K562 (cell line): Measurements from ENCODE around the gene FAM83D. TPM values are rescaled to one million over a fixed set of nuclear protein-coding genes. Genes with fewer than 3 reads are reported as not detected.

Experiments used
- CBFA2T2 ChIP-seq: fragments of 450-650 bp; conservative IDR thresholded peaks from 2 replicates; pipeline ENCODE4 v1.6.1; 2017; ENCODE audit warnings: mild to moderate bottlenecking
- COPS2 ChIP-seq: fragments of 450-650 bp; conservative IDR thresholded peaks from 2 replicates; pipeline ENCODE4 v1.6.1; 2016; ENCODE audit warnings: mild to moderate bottlenecking, moderate library complexity
- ETV1 ChIP-seq: fragments of 450-650 bp; conservative IDR thresholded peaks from 2 replicates; pipeline ENCODE4 v1.6.1; 2016; ENCODE audit warnings: missing genetic modification characterization, control low read depth, low read depth, missing compliant biosample characterization
- FOS ChIP-seq: IDR thresholded peaks from 3 replicates; pipeline ENCODE4 v1.6.1; 2011; ENCODE audit not compliant: insufficient read length; ENCODE audit errors: extremely low read depth
- FOXK1 ChIP-seq: sonication (generic); formaldehyde crosslinking; IDR thresholded peaks from 2 replicates; pipeline ENCODE4 v1.8.0; 2022; ENCODE audit warnings: missing genetic modification reagents, mild to moderate bottlenecking, borderline replicate concordance
- MAFG ChIP-seq: fragments of 450-650 bp; conservative IDR thresholded peaks from 2 replicates; pipeline ENCODE4 v1.6.1; 2016; ENCODE audit warnings: missing genetic modification characterization, missing compliant biosample characterization
- MXI1 ChIP-seq: IDR thresholded peaks from 2 replicates; pipeline ENCODE4 v1.6.1; 2011; ENCODE audit warnings: low read depth, mild to moderate bottlenecking, improper control_type of control experiment, low read length
- NCOA2 ChIP-seq, 2 experiments: fragments of 450-650 bp; IDR thresholded peaks; 2 replicates each; pipeline ENCODE4 v1.6.1; 2018; ENCODE audit warnings: mild to moderate bottlenecking in 2 of 2, moderate library complexity in 1 of 2; ENCODE audit not compliant: partially characterized antibody in 2 of 2
- TAF9B ChIP-seq: fragments of 450-650 bp; IDR thresholded peaks from 2 replicates; pipeline ENCODE4 v1.6.1; 2018; ENCODE audit warnings: mild to moderate bottlenecking; ENCODE audit not compliant: partially characterized antibody
- ZC3H4 ChIP-seq: sonication (generic); formaldehyde crosslinking; IDR thresholded peaks from 2 replicates; pipeline ENCODE4 v1.9.0; 2021; ENCODE audit warnings: missing genetic modification reagents, borderline replicate concordance
- ZNF224 ChIP-seq: sonication (generic); formaldehyde crosslinking; IDR thresholded peaks from 2 replicates; pipeline ENCODE4 v1.8.0; 2022; ENCODE audit warnings: mild to moderate bottlenecking, missing genetic modification reagents
- ZNF316 ChIP-seq: fragments of 450-650 bp; IDR thresholded peaks from 2 replicates; pipeline ENCODE4 v1.6.1; 2016
- ZNF431 ChIP-seq: sonication (generic); formaldehyde crosslinking; IDR thresholded peaks from 2 replicates; pipeline ENCODE4 v1.8.0; 2022; ENCODE audit warnings: mild to moderate bottlenecking, missing genetic modification reagents
- ZNF589 ChIP-seq: fragments of 200-800 bp; sonication (Bioruptor generic); IDR thresholded peaks from 2 replicates; pipeline ENCODE4 v1.6.1; 2016; ENCODE audit warnings: low read depth, missing genetic modification characterization, missing compliant biosample characterization
- ZNF644 ChIP-seq: fragments of 200-800 bp; sonication (Bioruptor generic); IDR thresholded peaks from 2 replicates; pipeline ENCODE4 v1.6.1; 2016; ENCODE audit warnings: low read depth, missing genetic modification characterization, missing compliant biosample characterization
- polyA plus RNA-seq, 8 experiments: library from polyadenylated mRNA; depleted of rRNA in 4 of 8; stranded (reverse) in 5 of 8; unstranded in 3 of 8; fragments of >200 nt; fragmentation: Nextera tagmentation in 2 of 8; fragmentation: Illumina TruSeq in 1 of 8; extraction: Ambion mirVana in 2 of 8; extraction: Trizol in 1 of 8; gene quantifications; 2 replicates each; pipeline versions ENCODE4 v1.2.1 to v1.2.3, GENCODE V29; 2011 to 2014; ENCODE audit warnings: inconsistent platforms in 1 of 8, missing spikeins in 1 of 8
- total RNA-seq, 7 experiments: library from RNA; depleted of rRNA in 6 of 7; stranded (reverse); fragments of >200 nt in 6 of 7; fragmentation: Illumina TruSeq in 2 of 7; extraction: Trizol in 2 of 7; gene quantifications; 2 replicates each; pipeline versions ENCODE4 v1.2.1 to v1.2.3, GENCODE V29; 2011 to 2021; ENCODE audit warnings: low replicate concordance in 1 of 7
- TF ChIP-seq, protein P1 (sequence below), 2 experiments: fragments of 450-650 bp; IDR thresholded peaks; 2 replicates each; pipeline ENCODE4 v1.6.1; 2016; ENCODE audit warnings: mild to moderate bottlenecking in 2 of 2, borderline replicate concordance in 1 of 2, low read depth in 1 of 2, moderate library complexity in 1 of 2
- TF ChIP-seq, protein P2 (sequence below): IDR thresholded peaks from 2 replicates; pipeline ENCODE4 v1.6.1; 2011; ENCODE audit not compliant: insufficient read length; ENCODE audit errors: extremely low read depth
- TF ChIP-seq, protein P3 (sequence below): fragments of 200-800 bp; sonication (Bioruptor generic); IDR thresholded peaks from 2 replicates; pipeline ENCODE4 v1.6.1; 2017; ENCODE audit warnings: missing genetic modification characterization, missing compliant biosample characterization

Gene FAM83D
- total and polyA plus RNA-seq, 9 of the 15 experiments (the other 6 are each of a cell fraction or from before 2014, with no cell fraction given): 8.2 to 66.1 (median 43.5) TPM

DNA sequence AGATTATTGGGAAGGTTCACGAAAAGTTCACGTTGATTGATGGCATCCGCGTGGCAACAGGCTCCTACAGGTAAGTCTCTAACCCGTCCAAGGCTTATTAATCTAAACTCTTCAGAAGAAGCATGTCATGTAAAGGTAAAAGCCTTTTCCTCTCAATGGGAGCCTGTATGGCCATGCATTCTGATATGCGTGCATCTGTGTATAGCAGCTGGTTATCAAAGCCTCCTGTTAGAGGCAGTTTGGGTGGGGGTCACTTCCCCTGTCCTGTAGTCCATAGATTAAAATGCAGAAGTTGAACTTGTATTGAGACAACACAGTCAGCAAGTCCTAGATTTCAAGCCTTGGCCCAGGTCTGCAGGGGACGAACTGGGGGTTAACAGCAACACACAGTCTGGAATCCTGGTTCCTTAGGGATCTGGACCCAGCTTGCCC is 21.7 kb downstream of the FAM83D start (continued):
- TF ChIP-seq MAFG: 0 out of 2 replicates have a peak, but pooled peaks have one; percentile 19
- peak; percentile 84 to 91 for TF ChIP-seq NCOA2 (IDR thresholded peaks at IDR 0.05; ENCODE audit: partially characterized antibody in 2 of 2)
- TF ChIP-seq, protein P1, sequence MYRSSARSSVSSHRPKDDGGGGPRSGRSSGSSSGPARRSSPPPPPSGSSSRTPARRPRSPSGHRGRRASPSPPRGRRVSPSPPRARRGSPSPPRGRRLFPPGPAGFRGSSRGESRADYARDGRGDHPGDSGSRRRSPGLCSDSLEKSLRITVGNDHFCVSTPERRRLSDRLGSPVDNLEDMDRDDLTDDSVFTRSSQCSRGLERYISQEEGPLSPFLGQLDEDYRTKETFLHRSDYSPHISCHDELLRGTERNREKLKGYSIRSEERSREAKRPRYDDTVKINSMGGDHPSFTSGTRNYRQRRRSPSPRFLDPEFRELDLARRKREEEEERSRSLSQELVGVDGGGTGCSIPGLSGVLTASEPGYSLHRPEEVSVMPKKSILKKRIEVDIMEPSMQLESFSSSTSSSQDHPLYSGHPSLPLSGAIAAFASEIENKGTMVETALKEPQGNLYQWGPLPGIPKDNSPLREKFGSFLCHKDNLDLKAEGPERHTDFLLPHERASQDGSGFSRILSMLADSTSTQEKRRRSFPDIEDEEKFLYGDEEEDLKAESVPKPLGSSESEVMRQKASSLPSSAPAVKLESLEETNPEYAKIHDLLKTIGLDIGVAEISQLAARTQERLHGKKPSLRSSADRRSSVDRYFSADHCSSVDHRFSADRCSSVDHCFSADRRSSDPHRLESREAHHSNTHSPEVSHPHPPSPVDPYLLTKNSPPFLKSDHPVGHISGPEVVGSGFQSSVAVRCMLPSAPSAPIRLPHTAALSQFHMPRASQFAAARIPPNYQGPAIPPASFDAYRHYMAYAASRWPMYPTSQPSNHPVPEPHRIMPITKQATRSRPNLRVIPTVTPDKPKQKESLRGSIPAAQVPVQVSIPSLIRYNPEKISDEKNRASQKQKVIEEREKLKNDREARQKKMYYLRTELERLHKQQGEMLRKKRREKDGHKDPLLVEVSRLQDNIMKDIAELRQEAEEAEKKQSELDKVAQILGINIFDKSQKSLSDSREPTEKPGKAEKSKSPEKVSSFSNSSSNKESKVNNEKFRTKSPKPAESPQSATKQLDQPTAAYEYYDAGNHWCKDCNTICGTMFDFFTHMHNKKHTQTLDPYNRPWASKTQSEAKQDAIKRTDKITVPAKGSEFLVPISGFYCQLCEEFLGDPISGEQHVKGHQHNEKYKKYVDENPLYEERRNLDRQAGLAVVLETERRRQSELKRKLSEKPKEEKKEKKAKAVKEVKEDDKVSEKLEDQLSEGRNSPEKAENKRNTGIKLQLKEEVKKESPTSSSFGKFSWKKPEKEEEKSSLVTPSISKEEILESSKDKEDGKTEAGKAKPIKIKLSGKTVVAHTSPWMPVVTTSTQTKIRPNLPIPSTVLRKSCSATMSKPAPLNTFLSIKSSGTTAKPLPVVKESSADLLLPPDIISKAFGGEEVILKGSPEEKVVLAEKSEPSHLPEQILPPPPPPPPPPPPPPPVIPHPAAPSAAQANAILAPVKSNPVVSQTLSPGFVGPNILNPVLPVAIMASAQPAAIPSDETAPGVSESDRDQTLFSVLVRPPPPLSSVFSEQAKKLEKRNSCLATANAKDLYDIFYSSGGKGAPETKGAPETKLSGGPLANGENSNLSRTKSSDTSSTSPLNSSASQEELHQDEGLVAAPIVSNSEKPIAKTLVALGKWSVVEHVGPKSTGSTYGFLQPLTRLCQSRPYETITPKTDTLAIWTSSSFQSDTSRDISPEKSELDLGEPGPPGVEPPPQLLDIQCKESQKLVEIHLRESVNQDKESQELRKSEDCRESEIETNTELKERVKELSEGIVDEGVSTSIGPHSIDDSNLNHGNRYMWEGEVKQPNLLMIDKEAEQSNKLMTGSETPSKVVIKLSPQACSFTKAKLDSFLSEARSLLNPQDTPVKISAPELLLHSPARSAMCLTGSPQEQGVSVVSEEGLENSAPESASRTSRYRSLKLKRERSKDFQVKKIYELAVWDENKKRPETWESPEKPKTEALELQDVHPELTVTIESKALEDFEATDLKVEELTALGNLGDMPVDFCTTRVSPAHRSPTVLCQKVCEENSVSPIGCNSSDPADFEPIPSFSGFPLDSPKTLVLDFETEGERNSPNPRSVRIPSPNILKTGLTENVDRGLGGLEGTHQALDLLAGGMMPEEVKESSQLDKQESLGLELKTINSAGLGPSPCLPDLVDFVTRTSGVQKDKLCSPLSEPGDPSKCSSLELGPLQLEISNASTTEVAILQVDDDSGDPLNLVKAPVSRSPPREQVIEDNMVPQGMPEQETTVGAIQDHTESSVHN (IDR thresholded peaks at IDR 0.05; ENCODE audit: borderline replicate concordance in 1 of 2, low read depth in 1 of 2): 0 out of 4 replicates have a peak, but pooled peaks of 1 of the 2 experiments have one; percentile 35
- TF ChIP-seq ETV1 (tag): peak; percentile 53; the same call in 1 of the 2 replicates
- peak; percentile 84; the same call in 1 of the 2 replicates for TF ChIP-seq MXI1
- TF ChIP-seq ZNF431 (CRISPR knock-in tag): 0 out of 2 replicates have a peak, but pooled peaks have one; percentile 17
- TF ChIP-seq, protein P2, sequence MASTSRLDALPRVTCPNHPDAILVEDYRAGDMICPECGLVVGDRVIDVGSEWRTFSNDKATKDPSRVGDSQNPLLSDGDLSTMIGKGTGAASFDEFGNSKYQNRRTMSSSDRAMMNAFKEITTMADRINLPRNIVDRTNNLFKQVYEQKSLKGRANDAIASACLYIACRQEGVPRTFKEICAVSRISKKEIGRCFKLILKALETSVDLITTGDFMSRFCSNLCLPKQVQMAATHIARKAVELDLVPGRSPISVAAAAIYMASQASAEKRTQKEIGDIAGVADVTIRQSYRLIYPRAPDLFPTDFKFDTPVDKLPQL: no peak
- TF ChIP-seq CBFA2T2: peak; percentile 99
- no peak for TF ChIP-seq COPS2
- no peak for TF ChIP-seq FOS
- TF ChIP-seq, protein P3, sequence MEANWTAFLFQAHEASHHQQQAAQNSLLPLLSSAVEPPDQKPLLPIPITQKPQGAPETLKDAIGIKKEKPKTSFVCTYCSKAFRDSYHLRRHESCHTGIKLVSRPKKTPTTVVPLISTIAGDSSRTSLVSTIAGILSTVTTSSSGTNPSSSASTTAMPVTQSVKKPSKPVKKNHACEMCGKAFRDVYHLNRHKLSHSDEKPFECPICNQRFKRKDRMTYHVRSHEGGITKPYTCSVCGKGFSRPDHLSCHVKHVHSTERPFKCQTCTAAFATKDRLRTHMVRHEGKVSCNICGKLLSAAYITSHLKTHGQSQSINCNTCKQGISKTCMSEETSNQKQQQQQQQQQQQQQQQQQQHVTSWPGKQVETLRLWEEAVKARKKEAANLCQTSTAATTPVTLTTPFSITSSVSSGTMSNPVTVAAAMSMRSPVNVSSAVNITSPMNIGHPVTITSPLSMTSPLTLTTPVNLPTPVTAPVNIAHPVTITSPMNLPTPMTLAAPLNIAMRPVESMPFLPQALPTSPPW (CRISPR knock-in tag): peak; percentile 87
- peak; percentile 61; the same call in 1 of the 2 replicates for TF ChIP-seq ZNF316
- peak; percentile 92; the same call in 1 of the 2 replicates for TF ChIP-seq ZNF644
- peak; percentile 49 for TF ChIP-seq TAF9B
- TF ChIP-seq ZC3H4 (CRISPR knock-in tag): no peak
- TF ChIP-seq FOXK1 (CRISPR knock-in tag): no peak
- peak; percentile 78; the same call in 1 of the 2 replicates for TF ChIP-seq ZNF589 (CRISPR knock-in tag)
- TF ChIP-seq ZNF224 (CRISPR knock-in tag): no peak
